T-helper 2 cell treated with Interferon-gamma antibody and Interleukin-4, amounts not matched to agents 5 μg/mL and 100 μg/mL, for 36 hours (primary cell): ENCODE results near the gene RBBP5.

ENCODE experiments used
- DNase-seq: peaks from one replicate; pipeline ENCODE4 v3.0.0; 2021; ENCODE audit warnings: low spot score
- H3K27ac Mint-ChIP-seq: one replicate; pipeline ENCODE4 v1.8.0; 2021; ENCODE audit warnings: mild to moderate bottlenecking, mixed read lengths
- H3K27me3 Mint-ChIP-seq: one replicate; pipeline ENCODE4 v1.8.0; 2021; ENCODE audit warnings: low read depth, mixed read lengths
- H3K36me3 Mint-ChIP-seq: one replicate; pipeline ENCODE4 v1.8.0; 2021; ENCODE audit warnings: low read depth, mixed read lengths
- H3K4me1 Mint-ChIP-seq: one replicate; pipeline ENCODE4 v1.8.0; 2021; ENCODE audit warnings: low read depth, mixed read lengths
- H3K4me3 Mint-ChIP-seq: one replicate; pipeline ENCODE4 v1.8.0; 2022; ENCODE audit warnings: mild to moderate bottlenecking, moderate library complexity, mixed read lengths
- H3K9me3 Mint-ChIP-seq: one replicate; pipeline ENCODE4 v1.8.0; 2021; ENCODE audit warnings: mixed read lengths

RBBP5 gene

DNA sequence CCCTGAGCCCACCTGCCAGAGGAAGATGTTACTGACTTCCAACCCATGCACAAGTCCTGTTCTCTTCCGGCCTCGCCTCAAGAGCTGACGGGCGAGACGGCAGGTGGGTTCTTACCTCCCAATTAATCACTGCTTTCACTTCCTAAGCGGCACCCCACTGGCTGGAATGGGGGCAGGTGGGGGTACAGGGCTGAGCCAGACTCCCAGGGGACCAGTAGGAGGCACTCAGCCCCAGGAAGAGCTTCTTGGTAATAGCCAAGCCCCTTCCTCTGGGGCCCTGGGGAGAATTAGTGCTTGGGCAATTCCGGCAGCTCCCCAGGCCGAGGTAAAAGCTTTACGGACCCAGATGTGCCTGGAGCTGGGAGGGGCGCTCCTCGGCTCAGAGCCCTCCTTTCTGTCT lies 69.1 kb downstream of the RBBP5 start:
- DNase-seq: no peak
- H3K4me1 Mint-ChIP-seq: no peaks in the 10 kb centered on the region
- H3K36me3 Mint-ChIP-seq: no peaks in the 10 kb centered on the region
- H3K27me3 Mint-ChIP-seq: no peaks in the 10 kb centered on the region
- H3K27ac Mint-ChIP-seq: no peak overlapping the region
- no peaks in the 10 kb centered on the region for H3K9me3 Mint-ChIP-seq
- no peak overlapping the region for H3K4me3 Mint-ChIP-seq

DNA sequence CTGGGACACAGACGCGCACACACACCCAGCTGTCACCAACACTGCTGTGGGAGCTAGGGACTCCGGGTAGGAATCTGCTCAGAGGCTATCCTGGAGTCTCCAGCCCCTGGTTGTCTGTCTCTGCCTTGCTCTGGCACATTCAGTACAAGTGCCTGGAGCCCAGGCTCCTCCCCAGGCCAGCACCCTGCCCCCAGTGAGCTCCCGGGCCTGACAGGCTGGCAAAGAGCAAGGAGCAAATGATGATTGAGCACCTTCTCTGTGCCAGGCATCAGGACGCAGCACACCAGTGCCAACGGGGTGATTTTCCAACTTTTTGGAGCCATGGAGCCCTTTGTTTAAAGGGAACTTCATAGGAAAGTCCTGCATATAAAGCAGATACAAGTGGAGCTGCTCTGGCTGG lies 72.3 kb downstream of the RBBP5 start:
- no peaks in the 10 kb centered on the region for H3K4me1 Mint-ChIP-seq
- H3K4me3 Mint-ChIP-seq: no peak overlapping the region

DNA sequence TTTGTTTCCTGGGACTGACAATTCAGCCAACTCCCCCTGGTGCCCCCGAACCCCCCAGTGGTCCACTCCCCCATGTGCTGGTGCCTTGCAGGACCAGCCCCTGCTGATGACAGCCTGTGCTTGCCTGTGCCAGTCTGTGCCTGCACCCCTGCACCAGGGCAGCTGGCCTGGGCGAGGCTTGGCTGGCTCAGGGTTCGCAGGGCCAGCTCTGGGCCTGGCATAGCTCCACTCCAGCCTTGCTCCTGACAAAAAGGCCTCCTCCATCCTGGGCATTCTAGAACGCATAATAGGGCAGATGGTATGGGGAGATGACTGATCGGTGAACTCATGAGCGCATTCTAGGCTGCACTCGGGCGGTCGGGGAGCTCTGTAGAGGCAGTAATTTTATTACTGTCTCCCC lies 73.4 kb downstream of the RBBP5 start:
- no peak overlapping the region for H3K27ac Mint-ChIP-seq
- no peak for DNase-seq
- H3K4me3 Mint-ChIP-seq: no peak overlapping the region
- peaks cover 29% of the 10 kb centered on the region for H3K27me3 Mint-ChIP-seq
- H3K9me3 Mint-ChIP-seq: no peaks in the 10 kb centered on the region
- no peaks in the 10 kb centered on the region for H3K36me3 Mint-ChIP-seq
- no peaks in the 10 kb centered on the region for H3K4me1 Mint-ChIP-seq

More for the DNA sequence above, 72.3 kb downstream of the RBBP5 start:
- Mint-ChIP-seq H3K9me3 (no peaks in the 10 kb centered on the region), H3K36me3 (no peaks in the 10 kb centered on the region), H3K27me3 (peaks cover 24% of the 10 kb centered on the region), H3K27ac (no peak overlapping the region)
- DNase-seq: no peak

DNA sequence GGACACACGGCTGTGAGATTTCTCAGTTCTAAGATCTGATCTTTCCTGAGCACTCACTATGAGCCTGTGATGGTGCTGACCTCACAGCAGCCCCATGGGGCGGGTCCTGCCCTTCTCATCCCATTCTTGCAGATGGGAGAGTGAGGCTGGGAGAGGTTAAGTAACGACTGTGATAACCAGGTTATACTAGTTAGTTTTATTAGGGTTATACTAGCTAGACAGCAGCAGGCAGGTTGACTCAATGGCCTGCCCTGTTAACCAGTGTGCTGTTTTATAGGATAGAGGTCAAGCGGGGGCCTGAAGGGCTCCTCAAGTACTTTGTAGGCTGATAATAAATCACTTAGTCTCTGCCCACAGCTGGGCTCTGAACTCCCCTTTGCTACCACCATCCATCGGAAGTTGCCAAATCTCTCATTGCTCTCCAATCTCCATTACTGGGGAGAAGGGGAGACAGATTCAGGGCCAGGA lies 74.0 kb downstream of the RBBP5 start:
- H3K27me3 Mint-ChIP-seq: peaks cover 29% of the 10 kb centered on the region
- H3K36me3 Mint-ChIP-seq: no peaks in the 10 kb centered on the region
- no peaks in the 10 kb centered on the region for H3K9me3 Mint-ChIP-seq
- no peak overlapping the region for H3K27ac Mint-ChIP-seq
- H3K4me1 Mint-ChIP-seq: no peaks in the 10 kb centered on the region
- H3K4me3 Mint-ChIP-seq: no peak overlapping the region
- DNase-seq: no peak

DNA sequence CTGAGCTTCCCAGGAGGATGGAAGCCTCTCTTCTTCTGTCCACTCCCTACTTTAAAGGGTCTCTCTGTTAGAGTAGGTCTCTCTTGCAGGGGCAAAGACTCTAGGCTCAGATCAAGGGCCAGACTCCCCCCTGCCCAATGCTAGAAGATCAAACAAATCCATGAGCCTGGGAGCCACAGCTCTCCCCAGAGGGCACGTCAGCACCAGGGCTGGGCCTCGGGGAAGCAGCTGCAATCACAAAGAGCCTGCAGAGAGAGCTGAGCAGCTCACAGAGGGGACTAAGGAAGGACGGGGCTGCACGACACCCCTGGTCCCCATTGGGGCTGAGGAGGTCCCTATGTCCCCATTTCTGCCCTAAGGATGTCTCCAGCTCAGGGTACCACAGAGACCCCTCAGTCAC lies 74.9 kb downstream of the RBBP5 start:
- Mint-ChIP-seq H3K4me3 (no peak overlapping the region), H3K27ac (no peak overlapping the region), H3K4me1 (no peaks in the 10 kb centered on the region), H3K9me3 (no peaks in the 10 kb centered on the region), H3K27me3 (peaks cover 37% of the 10 kb centered on the region), H3K36me3 (no peaks in the 10 kb centered on the region)
- no peak for DNase-seq

DNA sequence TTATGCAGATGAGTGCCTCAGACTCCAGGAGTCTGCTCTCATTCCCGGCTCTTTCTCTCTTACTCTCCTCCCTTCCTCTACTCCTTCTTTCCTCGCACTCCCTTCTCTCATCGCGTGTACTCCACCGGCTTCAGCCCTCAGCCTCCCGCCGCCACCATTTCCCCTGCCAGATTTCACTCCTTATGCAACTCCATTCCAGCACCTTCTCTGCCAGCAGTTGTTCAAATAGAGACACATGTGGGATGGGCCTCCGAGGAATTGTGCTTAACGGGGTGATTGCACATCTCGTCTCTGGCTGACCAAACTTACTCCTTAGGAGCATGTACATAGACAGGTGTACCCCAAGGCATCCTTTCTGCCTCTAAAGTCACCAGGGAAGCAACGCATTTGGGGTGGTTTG lies 76.6 kb downstream of the RBBP5 start:
- Mint-ChIP-seq H3K9me3 (no peaks in the 10 kb centered on the region), H3K4me1 (no peaks in the 10 kb centered on the region), H3K27ac (no peak overlapping the region), H3K27me3 (peaks cover 50% of the 10 kb centered on the region), H3K4me3 (no peak overlapping the region), H3K36me3 (no peaks in the 10 kb centered on the region)
- DNase-seq: no peak

DNA sequence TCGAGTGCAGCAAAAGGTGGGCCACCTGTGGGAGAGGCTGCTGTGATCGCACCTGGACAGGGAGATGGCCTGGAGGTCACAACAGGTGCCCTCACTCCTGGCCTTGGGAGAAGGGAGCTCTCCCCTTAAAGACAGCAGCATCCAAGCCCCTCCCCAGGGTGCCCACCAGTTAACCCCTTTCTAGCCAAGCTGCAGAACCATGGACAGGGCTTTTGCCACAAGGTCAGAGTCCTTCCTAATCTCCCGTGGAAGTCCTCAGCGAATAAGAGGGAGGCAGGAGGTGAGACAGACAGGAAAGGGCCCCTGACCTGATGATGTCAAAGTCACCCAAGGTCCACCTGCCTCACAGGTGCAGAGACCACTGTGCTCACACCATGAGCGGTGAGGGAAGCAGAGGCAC lies 77.0 kb downstream of the RBBP5 start:
- H3K36me3 Mint-ChIP-seq: no peaks in the 10 kb centered on the region
- H3K4me1 Mint-ChIP-seq: no peaks in the 10 kb centered on the region
- peaks cover 54% of the 10 kb centered on the region for H3K27me3 Mint-ChIP-seq
- H3K9me3 Mint-ChIP-seq: no peaks in the 10 kb centered on the region
- H3K4me3 Mint-ChIP-seq: no peak overlapping the region
- DNase-seq: no peak
- no peak overlapping the region for H3K27ac Mint-ChIP-seq

DNA sequence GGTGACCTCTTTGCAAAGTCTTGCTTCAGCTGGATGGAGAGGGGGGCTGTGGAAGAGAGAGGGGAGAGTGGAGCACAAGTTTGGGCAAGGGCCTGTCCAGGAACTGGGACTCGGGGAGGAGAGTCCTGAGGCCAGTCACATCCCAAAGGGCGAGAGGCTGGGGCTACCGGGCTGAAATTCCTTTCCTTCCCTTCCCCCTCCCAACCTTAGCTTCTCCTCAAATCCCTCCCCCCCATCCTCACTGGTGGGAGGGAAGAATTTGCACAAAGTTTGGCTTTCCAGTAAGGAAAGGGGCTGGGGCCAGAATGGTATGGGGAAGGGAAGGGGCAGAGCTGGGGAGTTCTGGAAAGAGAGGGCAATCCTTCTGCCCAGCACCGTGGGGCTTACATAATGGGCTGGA lies 77.9 kb downstream of the RBBP5 start:
- H3K36me3 Mint-ChIP-seq: no peaks in the 10 kb centered on the region
- no peak overlapping the region for H3K27ac Mint-ChIP-seq
- H3K4me1 Mint-ChIP-seq: no peaks in the 10 kb centered on the region
- no peak for DNase-seq
- H3K4me3 Mint-ChIP-seq: no peak overlapping the region
- H3K27me3 Mint-ChIP-seq: peaks cover 56% of the 10 kb centered on the region
- H3K9me3 Mint-ChIP-seq: no peaks in the 10 kb centered on the region

DNA sequence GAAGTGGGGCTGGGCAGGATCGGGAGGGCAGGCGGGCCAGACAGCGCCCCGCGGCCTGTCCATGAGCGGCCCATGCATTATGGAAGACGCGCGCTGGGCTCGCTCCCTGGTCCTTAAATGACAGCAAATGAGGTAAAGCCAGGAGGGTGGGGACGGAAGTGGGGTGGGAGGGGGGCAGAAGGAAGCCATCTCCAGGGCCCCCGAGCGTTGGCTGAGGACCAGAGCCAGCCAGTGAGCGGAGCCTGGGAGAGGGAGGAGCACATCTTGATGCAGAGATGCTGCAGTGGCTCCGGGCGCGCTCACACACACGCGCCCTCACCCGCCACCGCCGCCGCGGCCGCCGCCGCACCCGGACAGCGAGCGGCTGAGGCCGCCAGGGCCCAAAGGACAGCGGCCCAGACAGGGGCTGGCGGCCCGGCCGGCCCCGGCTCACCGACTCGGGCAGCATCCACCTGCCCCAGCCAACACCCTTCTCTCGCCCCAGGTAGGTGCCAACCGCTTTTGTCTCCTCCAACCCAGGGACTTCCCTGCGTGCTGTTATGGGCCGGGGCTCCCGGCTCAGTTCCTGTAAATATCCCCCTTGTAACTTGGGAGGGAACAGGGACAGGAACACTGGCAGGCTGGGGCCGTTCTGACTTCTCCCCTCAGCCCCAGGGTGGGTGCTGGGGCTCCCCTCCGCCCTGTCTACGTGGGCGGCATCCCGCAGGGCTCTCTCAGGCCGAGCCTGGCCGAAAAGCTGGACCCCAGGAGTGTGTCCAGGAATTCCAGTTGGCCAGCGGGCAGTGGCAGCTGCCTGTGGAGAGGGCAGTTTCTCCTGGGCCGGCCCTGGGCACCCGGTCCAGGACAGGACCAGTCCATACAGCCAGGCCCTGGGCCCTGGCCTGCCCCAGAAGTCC lies 78.6 kb downstream of the RBBP5 start, which contains the start of gene CNTN2:
TSS of gene CNTN2 (plus strand) at position 302 of the 896 bp plus-strand sequence. CDS start 9,974 bp downstream, outside the sequence.
- Mint-ChIP-seq H3K4me3 (no peak within 1 kb of the TSS), H3K27ac (no peak within 1 kb of the TSS), H3K9me3 (no peaks in the 10 kb centered on the region), H3K4me1 (no peaks in the 10 kb centered on the region), H3K27me3 (peaks cover 57% of the 10 kb centered on the region), H3K36me3 (no peaks in the 10 kb centered on the region)
- DNase-seq: no peak

DNA sequence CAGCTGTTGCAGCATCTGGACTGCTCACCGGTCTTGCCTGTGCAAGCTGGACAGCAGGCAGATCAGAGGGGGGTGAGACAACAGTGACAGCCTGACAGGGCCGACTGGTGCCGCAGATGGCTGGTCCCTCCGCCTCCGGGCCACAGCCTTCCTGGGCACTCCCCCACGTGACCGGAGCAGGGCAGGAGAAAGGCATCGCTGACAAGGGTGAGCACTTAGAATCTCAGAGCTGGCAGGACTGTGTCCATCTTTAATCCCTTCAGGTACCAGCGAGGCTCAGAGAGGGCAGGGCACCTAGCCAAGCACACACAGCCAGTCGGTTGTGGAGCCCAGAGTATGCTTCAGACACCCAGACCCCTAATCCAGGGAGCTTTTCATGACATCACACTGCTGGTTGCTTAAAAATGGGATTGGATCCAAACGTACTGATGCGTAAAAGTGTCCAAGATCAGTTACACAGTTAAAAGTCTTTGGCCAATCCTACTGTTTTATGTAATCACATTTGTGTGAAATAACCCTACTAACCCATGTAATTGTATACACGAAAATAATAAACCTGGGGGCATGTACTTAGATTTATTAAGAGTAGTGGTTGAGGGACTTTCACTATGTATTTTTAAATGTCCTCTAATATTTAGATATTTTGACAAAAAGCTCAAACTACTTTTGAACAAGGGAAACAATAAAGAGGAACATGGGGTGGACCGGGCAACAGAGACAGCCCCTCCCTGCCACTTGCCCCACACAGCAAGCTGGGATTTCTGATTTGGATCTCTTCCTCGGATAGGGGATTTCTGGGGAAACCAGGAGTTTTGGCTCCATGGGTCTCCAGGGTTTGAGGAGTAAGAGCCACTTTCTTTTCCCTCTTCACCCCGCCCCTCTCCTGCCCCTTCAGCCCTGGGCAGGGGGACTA lies 79.5 kb downstream of the RBBP5 start:
- no peaks in the 10 kb centered on the region for H3K9me3 Mint-ChIP-seq
- H3K4me1 Mint-ChIP-seq: no peaks in the 10 kb centered on the region
- no peak overlapping the region for H3K27ac Mint-ChIP-seq
- H3K27me3 Mint-ChIP-seq: peaks cover 57% of the 10 kb centered on the region
- H3K4me3 Mint-ChIP-seq: no peak overlapping the region
- no peaks in the 10 kb centered on the region for H3K36me3 Mint-ChIP-seq
- no peak for DNase-seq

DNA sequence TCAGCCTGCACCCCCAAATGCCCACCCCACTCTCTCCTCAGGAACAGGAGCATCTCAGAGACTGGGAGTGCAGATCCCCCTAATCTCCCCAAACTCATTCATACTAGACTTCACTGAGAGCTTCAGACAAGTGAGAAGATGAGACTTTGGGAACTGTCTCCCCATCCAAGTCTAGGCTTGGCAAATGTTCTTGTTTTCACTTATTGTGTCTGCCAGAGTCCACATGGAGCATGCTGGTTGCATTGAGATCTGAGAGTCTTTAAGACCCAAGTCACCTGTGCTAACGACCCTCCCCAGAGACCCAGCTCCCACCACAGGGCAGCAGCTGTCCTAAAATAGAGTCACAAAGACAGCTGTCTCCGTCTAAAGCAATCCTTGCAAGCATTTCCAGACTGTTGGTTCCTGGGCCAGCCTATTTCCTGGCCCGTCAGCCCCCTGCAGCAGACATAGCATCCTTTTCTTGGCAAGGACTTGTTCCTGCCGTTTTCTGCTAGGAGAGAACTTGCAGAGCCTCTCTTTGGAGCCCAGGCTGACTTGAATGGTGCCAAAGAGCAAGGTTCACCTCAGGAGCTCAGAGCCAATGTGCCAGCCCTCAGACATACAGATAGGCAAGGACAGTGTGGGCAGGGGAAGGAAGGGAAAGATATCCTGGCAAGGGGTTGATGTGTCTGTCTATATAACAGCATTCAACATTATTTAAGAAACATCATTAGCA lies 80.6 kb downstream of the RBBP5 start:
- H3K9me3 Mint-ChIP-seq: no peaks in the 10 kb centered on the region
- no peaks in the 10 kb centered on the region for H3K4me1 Mint-ChIP-seq
- no peaks in the 10 kb centered on the region for H3K36me3 Mint-ChIP-seq
- no peak overlapping the region for H3K4me3 Mint-ChIP-seq
- H3K27ac Mint-ChIP-seq: no peak overlapping the region
- H3K27me3 Mint-ChIP-seq: peaks cover 46% of the 10 kb centered on the region
- no peak for DNase-seq

DNA sequence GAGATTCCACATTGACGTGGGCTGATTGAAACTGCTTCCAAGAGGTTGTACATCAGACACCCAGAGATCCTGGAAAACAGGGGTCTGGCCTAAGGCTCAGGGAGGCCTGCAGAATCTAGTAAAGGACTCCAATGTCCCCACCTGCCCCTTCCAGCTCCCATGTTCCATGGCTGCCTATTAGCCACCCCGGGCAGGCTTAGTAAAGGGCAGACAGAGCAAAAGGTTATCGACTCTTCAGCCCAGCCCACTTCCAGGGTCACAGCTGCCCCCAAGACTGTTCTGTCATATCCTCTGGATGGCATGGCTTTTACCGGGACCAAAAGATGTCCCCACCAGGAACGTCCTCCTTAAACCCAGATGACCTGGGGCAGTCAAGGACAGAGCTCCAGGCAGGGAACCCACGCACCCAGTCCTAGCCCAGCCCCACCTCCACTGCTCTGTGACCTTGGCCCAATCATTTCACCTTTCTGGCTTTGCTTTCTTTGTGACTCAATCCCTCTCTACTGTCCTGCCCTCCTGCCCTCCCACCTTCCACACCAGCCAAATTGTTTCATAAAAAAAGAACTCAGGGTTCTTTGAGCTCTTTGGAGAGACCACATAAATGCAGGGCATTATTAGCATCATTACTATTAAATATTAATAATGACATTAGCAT lies 83.5 kb downstream of the RBBP5 start:
- no peak overlapping the region for H3K4me3 Mint-ChIP-seq

DNA sequence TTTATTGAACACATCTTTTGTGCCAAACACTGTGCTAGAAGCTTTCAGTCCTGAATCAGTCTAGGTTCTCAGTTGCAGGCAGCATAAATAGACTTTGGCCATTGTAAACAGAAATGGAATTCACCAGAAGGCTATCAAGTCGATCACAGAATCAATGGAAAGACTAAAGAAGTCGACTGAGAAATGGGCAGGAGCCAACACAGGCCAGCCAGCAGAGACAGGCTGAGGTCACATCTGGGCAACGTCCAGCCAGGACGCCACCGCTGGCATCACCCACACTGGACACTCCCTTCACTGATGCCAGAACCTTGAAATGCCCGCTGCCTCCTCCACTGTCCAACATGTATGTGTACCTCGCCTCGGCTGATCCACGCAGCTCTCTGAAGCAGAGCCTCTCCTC lies 84.2 kb downstream of the RBBP5 start:
- no peak for DNase-seq
- no peak overlapping the region for H3K4me3 Mint-ChIP-seq
- H3K27ac Mint-ChIP-seq: no peak overlapping the region
- H3K27me3 Mint-ChIP-seq: peaks cover 26% of the 10 kb centered on the region
- no peaks in the 10 kb centered on the region for H3K4me1 Mint-ChIP-seq
- H3K36me3 Mint-ChIP-seq: no peaks in the 10 kb centered on the region
- H3K9me3 Mint-ChIP-seq: no peaks in the 10 kb centered on the region

More for the DNA sequence above, 83.5 kb downstream of the RBBP5 start:
- Mint-ChIP-seq H3K27me3 (peaks cover 28% of the 10 kb centered on the region), H3K27ac (no peak overlapping the region), H3K9me3 (no peaks in the 10 kb centered on the region), H3K4me1 (no peaks in the 10 kb centered on the region), H3K36me3 (no peaks in the 10 kb centered on the region)
- DNase-seq: no peak
